Fibroblast of lung (primary cell): ENCODE data around the gene CARMIL1. TPM values are rescaled to one million over a fixed set of nuclear protein-coding genes. Genes with fewer than 3 reads are reported as not detected.

Experiments
- DNase-seq, 2 donors: peaks; one replicate each; pipeline versions ENCODE4 v3.0.0 to v3.0.0-alpha.2; 2010; ENCODE audit warnings: low read depth in 2 of 2
- H2AFZ ChIP-seq: 2 replicates; pipeline ENCODE4 v1.5.1; 2012; ENCODE audit warnings: low read length, control low read depth, inconsistent platforms
- H3K27ac ChIP-seq: 2 replicates; pipeline ENCODE4 v1.5.1; 2011; ENCODE audit warnings: low read length, control low read depth; ENCODE audit not compliant: insufficient read depth
- H3K27me3 ChIP-seq: 2 replicates; pipeline ENCODE4 v1.5.1; 2011; ENCODE audit warnings: mild to moderate bottlenecking, low read length; ENCODE audit not compliant: control insufficient read depth, insufficient read depth
- H3K36me3 ChIP-seq: 2 replicates; pipeline ENCODE4 v1.5.1; 2011; ENCODE audit warnings: low read length; ENCODE audit not compliant: control insufficient read depth, insufficient read depth
- H3K4me1 ChIP-seq: 2 replicates; pipeline ENCODE4 v1.5.1; 2011; ENCODE audit warnings: low read length; ENCODE audit not compliant: control insufficient read depth, insufficient read depth; ENCODE audit errors: extremely low read depth
- H3K4me2 ChIP-seq: 2 replicates; pipeline ENCODE4 v1.5.1; 2011; ENCODE audit warnings: low read length, control low read depth; ENCODE audit not compliant: insufficient read depth; ENCODE audit errors: extremely low read depth
- H3K4me3 ChIP-seq, 4 experiments: fragments of 200-600 bp in 1 of 4; sonication (generic) in 1 of 4; replicated peaks in 1 of 4; 2 replicates each; pipeline ENCODE4 v1.5.1; 2011 to 2016; ENCODE audit warnings: low read length in 4 of 4, low read depth in 3 of 4, mild to moderate bottlenecking in 3 of 4, control low read depth in 2 of 4, inconsistent platforms in 1 of 4, mixed read lengths in 1 of 4; ENCODE audit not compliant: insufficient read depth in 1 of 4; ENCODE audit errors: control extremely low read depth in 1 of 4
- H3K79me2 ChIP-seq: 2 replicates; pipeline ENCODE4 v1.5.1; 2012; ENCODE audit warnings: mild to moderate bottlenecking, low read length, inconsistent platforms; ENCODE audit not compliant: control insufficient read depth, insufficient read depth
- H3K9ac ChIP-seq: 2 replicates; pipeline ENCODE4 v1.5.1; 2011; ENCODE audit warnings: mild to moderate bottlenecking, low read length, control low read depth; ENCODE audit not compliant: insufficient read depth
- H3K9me3 ChIP-seq: 2 replicates; pipeline ENCODE4 v1.5.1; 2012; ENCODE audit warnings: low read depth, low read length; ENCODE audit not compliant: control insufficient read depth, insufficient read depth
- H4K20me1 ChIP-seq: 2 replicates; pipeline ENCODE4 v1.5.1; 2011; ENCODE audit warnings: low read length; ENCODE audit not compliant: control insufficient read depth, insufficient read depth; ENCODE audit errors: extremely low read depth
- EZH2 ChIP-seq: IDR thresholded peaks from 2 replicates; pipeline ENCODE4 v1.5.1; 2012; ENCODE audit warnings: low read length, control low read depth, mild to moderate bottlenecking; ENCODE audit errors: missing control alignments
- polyA plus RNA-seq, 2 donors: library from polyadenylated mRNA; depleted of rRNA in 1 of 2; stranded (reverse) in 1 of 2; unstranded in 1 of 2; fragments of >200 nt; gene quantifications; 2 replicates each; pipeline ENCODE4 v1.2.1, GENCODE V29; 2011 to 2012; ENCODE audit warnings: missing spikeins in 1 of 2
- total RNA-seq: library from RNA; depleted of rRNA; stranded (reverse); fragments of >200 nt; gene quantifications from 2 replicates; pipeline ENCODE4 v1.2.1, GENCODE V29; 2014
- TF ChIP-seq, protein P1 (sequence below), 2 donors: IDR thresholded peaks in 1 of 2; conservative IDR thresholded peaks in 1 of 2; 1 replicate in 1 of 2; 2 replicates in 1 of 2; pipeline ENCODE4 v1.5.1; 2011 to 2012; ENCODE audit warnings: low read length in 2 of 2, control low read depth in 1 of 2, inconsistent platforms in 1 of 2, low read depth in 1 of 2, mild to moderate bottlenecking in 1 of 2

The CARMIL1 gene
- total and polyA plus RNA-seq, 2 donors (not counting 1 experiment from before 2014, with no cell fraction given), result 10.2 to 12.5 TPM

DNA sequence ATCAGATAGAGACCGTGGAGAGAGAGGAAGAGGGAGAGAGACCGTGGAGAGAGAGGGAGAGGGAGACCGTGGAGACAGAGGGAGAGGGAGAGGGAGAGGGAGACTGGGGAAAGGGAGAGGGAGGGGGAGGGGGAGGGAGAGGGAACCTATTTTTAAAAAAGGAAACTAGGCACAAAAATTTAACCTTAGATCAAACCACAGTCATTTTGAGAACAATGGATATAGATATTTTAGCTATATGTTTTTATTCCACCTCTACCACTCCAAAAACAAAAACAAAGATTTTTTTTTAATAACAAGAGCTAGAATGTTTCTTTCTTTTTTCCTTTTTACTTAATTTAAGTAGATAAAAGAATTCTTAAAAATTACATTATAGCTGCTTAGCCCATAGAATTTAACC lies 307.8 kb downstream of the CARMIL1 start:
- no peaks in the 10 kb centered on the region for H3K4me1 ChIP-seq
- no peak overlapping the region for H2AFZ ChIP-seq
- H3K4me2 ChIP-seq, result no peak overlapping the region
- no peaks in the 10 kb centered on the region for H4K20me1 ChIP-seq
- H3K36me3 ChIP-seq, result no peaks in the 10 kb centered on the region
- no peak for DNase-seq
- no peak overlapping the region for H3K27ac ChIP-seq
- no peak overlapping the region for H3K9ac ChIP-seq
- H3K27me3 ChIP-seq, result no peaks in the 10 kb centered on the region
- no peaks in the 10 kb centered on the region for H3K9me3 ChIP-seq
- no peak overlapping the region for H3K4me3 ChIP-seq
- TF ChIP-seq, protein P1, sequence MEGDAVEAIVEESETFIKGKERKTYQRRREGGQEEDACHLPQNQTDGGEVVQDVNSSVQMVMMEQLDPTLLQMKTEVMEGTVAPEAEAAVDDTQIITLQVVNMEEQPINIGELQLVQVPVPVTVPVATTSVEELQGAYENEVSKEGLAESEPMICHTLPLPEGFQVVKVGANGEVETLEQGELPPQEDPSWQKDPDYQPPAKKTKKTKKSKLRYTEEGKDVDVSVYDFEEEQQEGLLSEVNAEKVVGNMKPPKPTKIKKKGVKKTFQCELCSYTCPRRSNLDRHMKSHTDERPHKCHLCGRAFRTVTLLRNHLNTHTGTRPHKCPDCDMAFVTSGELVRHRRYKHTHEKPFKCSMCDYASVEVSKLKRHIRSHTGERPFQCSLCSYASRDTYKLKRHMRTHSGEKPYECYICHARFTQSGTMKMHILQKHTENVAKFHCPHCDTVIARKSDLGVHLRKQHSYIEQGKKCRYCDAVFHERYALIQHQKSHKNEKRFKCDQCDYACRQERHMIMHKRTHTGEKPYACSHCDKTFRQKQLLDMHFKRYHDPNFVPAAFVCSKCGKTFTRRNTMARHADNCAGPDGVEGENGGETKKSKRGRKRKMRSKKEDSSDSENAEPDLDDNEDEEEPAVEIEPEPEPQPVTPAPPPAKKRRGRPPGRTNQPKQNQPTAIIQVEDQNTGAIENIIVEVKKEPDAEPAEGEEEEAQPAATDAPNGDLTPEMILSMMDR (conservative IDR thresholded peaks at IDR 0.05 in 1 of 2, IDR thresholded peaks at IDR 0.05 in 1 of 2; ENCODE audit: low read depth in 1 of 2, low read length in 2 of 2), result no peak
- no peak for TF ChIP-seq EZH2
- H3K79me2 ChIP-seq, result no peaks in the 10 kb centered on the region

DNA sequence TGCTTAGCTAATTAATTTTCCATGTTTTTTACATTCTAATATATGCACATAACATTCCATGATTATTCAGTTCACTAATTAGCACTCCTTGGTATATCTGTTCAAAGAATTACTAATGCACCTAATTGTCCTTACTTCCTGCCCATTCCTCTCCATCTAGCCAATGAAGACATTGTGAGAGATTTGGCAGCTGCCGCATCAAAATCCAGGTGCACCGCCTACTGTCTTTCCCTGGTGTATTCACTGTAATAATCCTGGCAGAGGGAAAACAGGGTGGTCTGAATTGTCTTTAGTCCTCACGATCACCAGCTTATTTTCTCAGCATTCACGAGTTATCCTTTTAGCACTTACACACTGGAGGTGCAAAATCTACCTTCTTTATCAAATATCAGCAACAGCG lies 311.8 kb downstream of the CARMIL1 start:
- no peak overlapping the region for H3K27ac ChIP-seq
- no peak for TF ChIP-seq EZH2
- H3K9me3 ChIP-seq, result no peaks in the 10 kb centered on the region
- no peaks in the 10 kb centered on the region for H4K20me1 ChIP-seq
- H3K27me3 ChIP-seq, result no peaks in the 10 kb centered on the region
- H3K4me3 ChIP-seq, result no peak overlapping the region
- H3K4me1 ChIP-seq, result no peaks in the 10 kb centered on the region
- no peak overlapping the region for H3K9ac ChIP-seq
- no peak overlapping the region for H3K4me2 ChIP-seq
- no peaks in the 10 kb centered on the region for H3K36me3 ChIP-seq
- H3K79me2 ChIP-seq, result no peaks in the 10 kb centered on the region
- DNase-seq, result no peak
- no peak overlapping the region for H2AFZ ChIP-seq

DNA sequence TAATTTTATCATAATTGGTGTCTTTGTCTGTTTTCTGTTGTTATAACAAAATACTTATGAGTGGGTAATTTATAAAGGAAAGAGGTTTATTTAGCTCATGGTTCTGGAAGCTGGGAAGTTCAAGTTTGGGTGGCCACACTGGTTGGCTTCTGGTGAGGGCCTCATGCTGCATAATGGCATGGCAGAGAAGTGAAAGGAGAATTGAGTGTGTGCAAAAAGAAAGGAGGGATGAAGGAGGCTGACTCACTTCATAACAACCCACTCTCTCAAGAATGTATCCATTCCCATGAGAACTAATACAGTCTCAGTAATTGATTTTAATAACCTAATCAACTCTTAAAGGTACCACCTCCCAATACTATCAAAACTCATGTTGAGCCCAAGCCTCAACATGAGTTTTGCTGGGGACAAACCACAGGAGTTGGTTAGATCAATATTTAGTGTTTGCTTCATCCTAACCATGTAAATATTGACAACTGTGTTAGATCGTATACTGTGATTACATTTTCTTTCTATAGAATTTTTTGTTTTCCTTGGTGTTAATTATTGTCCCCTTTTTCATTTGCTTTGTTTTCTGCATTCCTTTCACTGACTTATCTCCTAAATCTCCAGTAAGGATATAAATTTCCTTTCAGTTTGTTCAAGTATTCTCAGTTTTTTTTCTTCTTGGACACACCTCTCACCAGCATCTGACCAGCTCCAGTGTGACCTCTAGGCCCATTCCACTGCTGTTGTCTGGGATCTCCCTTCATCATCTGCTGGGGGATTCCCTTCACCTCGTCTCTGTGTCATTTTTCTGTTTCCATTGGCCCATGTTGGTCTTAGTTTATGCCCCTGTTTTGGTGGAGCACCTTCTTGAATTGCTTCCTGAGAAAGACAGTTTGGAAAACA lies 318.0 kb downstream of the CARMIL1 start:
- Histone ChIP-seq H3K9me3 (no peaks in the 10 kb centered on the region), H3K36me3 (no peaks in the 10 kb centered on the region), H3K27me3 (no peaks in the 10 kb centered on the region), H3K79me2 (no peaks in the 10 kb centered on the region), H3K4me2 (no peak overlapping the region), H3K9ac (no peak overlapping the region), H3K27ac (no peak overlapping the region), H3K4me1 (no peaks in the 10 kb centered on the region), H2AFZ (no peak overlapping the region), H3K4me3 (no peak overlapping the region), H4K20me1 (no peaks in the 10 kb centered on the region)
- DNase-seq, result no peak
- no peak for TF ChIP-seq EZH2
- TF ChIP-seq, protein P1 (conservative IDR thresholded peaks at IDR 0.05 in 1 of 2, IDR thresholded peaks at IDR 0.05 in 1 of 2; ENCODE audit: low read depth in 1 of 2, low read length in 2 of 2), result no peak
